HS-5 (cell line): ENCODE results near the gene MOGAT2.
"Not testable (repeated sequence)": the region's sequence is repeated elsewhere in the genome, so short reads cannot be mapped to it uniquely, and the experiment has no call there.

Experiments used
- DNase-seq: peaks from one replicate; pipeline ENCODE4 v3.0.0-alpha.2; 2012; ENCODE audit warnings: low read depth

MOGAT2 gene

GRCh38 chr11:75717608-75718418, at the start of gene MOGAT2:
MOGAT2 (plus strand) TSS chr11:75717838; CDS start chr11:75717889, 51 bp downstream.
- DNase-seq = no peak

GRCh38 chr11:75668451-75669297, 49.0 kb upstream of the MOGAT2 start, which contains the start of gene MAP6:
MAP6 (minus strand) TSS chr11:75669038; CDS start chr11:75668369, 669 bp downstream.
- no peak for DNase-seq

- DNase-seq = peak; percentile 54
Measured at GRCh38 chr11:75673977-75674582, 43.6 kb upstream of the MOGAT2 start.

- DNase-seq = no peak
Measured at GRCh38 chr11:75677275-75677674, 40.4 kb upstream of the MOGAT2 start.

GRCh38 chr11:75677909-75678308, 39.7 kb upstream of the MOGAT2 start:
- no peak for DNase-seq

GRCh38 chr11:75678620-75679259, 38.9 kb upstream of the MOGAT2 start:
- no peak for DNase-seq

GRCh38 chr11:75679566-75679965, 38.1 kb upstream of the MOGAT2 start:
- DNase-seq = no peak

- DNase-seq = not testable (repeated sequence)
Measured at GRCh38 chr11:75683856-75684255, 33.8 kb upstream of the MOGAT2 start.

GRCh38 chr11:75689863-75690609, 27.6 kb upstream of the MOGAT2 start:
- no peak for DNase-seq

- DNase-seq = no peak
Measured at GRCh38 chr11:75691804-75692203, 25.8 kb upstream of the MOGAT2 start.

- no peak for DNase-seq
Measured at GRCh38 chr11:75697906-75698581, 19.6 kb upstream of the MOGAT2 start.

GRCh38 chr11:75700940-75701339, 16.7 kb upstream of the MOGAT2 start:
- DNase-seq = no peak

GRCh38 chr11:75703695-75704237, 13.9 kb upstream of the MOGAT2 start:
- no peak for DNase-seq

GRCh38 chr11:75705541-75705940, 12.1 kb upstream of the MOGAT2 start:
- no peak for DNase-seq

GRCh38 chr11:75706260-75706729, 11.3 kb upstream of the MOGAT2 start:
- DNase-seq = peak; percentile 42

GRCh38 chr11:75714211-75714610, 3.4 kb upstream of the MOGAT2 start:
- DNase-seq = no peak

GRCh38 chr11:75715688-75716087, 1.9 kb upstream of the MOGAT2 start:
- DNase-seq = no peak

- DNase-seq = no peak
Measured at GRCh38 chr11:75716659-75717058, 979 bp upstream of the MOGAT2 start.

GRCh38 chr11:75718419-75719339, 1.0 kb downstream of the MOGAT2 start:
- DNase-seq = no peak
